Fibroblast of pulmonary artery (primary cell): ENCODE data around the gene GALNT13.

Source experiments
- DNase-seq: peaks from one replicate; pipeline ENCODE4 v3.0.0-alpha.2; 2010; ENCODE audit warnings: low read depth
- H3K4me3 ChIP-seq: replicated peaks from 2 replicates; pipeline ENCODE4 v1.5.1; 2011; ENCODE audit warnings: low read depth, mild to moderate bottlenecking, control low read depth, low read length, moderate library complexity
- TF ChIP-seq, protein P1 (sequence below): IDR thresholded peaks from 2 replicates; pipeline ENCODE4 v1.5.1; 2011; ENCODE audit warnings: mild to moderate bottlenecking, control low read depth, low read length, inconsistent platforms; ENCODE audit errors: missing control alignments

The GALNT13 gene

DNA sequence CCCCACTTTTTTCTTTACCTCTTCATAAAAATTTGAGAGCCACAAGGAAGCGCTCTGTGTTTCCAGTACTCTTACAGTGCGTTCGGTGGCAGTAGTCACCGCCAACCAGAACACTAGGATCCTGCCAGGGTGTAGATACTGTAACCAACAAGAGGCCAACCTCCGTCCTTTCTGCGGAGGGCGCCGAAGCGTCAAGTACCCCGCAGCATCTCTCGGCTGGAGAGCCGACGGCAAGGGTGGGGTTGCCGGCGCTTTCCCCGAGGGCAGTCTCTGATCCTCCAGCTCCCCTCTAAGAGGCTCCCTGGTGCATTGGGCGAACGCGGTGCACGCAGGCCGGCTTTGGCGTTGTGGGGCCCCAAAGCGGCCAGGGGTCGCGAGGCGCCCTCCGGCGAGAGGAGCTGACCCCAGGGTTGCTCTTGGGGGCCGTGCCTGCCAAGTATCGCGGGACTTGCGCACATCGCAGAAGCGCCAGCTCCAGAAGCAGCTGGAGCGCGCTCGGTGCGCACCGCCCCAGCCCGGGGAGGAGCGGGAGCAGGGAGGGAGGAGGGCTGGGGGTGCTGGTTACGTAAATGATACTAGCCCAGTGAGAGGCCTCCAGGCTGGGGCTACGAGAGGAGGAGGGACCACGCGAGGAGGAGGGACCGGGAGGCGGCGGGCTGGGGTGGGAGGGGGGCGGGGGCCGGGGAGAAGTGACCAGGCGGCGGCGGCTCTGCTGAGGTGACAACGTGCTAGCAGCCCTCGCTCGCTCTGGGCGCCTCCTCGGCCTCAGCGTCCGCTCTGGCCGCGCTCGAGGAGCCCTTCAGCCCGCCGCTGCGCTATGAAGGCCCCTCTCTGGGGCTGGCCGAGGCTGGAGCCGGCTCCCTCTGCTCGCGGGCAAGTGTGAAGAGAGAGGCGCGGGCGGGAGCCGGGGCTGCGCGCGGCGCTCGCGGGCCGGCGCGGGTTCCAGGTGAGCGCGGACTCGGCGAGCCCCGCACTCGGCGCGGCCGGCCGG, at the start of gene GALNT13:
Gene GALNT13, plus strand, starts transcription at position 692 of the 991 bp plus-strand sequence.
- no peak within 1 kb of the TSS for H3K4me3 ChIP-seq
- TF ChIP-seq, protein P1, sequence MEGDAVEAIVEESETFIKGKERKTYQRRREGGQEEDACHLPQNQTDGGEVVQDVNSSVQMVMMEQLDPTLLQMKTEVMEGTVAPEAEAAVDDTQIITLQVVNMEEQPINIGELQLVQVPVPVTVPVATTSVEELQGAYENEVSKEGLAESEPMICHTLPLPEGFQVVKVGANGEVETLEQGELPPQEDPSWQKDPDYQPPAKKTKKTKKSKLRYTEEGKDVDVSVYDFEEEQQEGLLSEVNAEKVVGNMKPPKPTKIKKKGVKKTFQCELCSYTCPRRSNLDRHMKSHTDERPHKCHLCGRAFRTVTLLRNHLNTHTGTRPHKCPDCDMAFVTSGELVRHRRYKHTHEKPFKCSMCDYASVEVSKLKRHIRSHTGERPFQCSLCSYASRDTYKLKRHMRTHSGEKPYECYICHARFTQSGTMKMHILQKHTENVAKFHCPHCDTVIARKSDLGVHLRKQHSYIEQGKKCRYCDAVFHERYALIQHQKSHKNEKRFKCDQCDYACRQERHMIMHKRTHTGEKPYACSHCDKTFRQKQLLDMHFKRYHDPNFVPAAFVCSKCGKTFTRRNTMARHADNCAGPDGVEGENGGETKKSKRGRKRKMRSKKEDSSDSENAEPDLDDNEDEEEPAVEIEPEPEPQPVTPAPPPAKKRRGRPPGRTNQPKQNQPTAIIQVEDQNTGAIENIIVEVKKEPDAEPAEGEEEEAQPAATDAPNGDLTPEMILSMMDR = no peak
- peak; percentile 1 for DNase-seq

GRCh38 chr2:153823880-153824279, 47.8 kb upstream of the GALNT13 start:
- H3K4me3 ChIP-seq = no peak overlapping the region
- no peak for DNase-seq
- TF ChIP-seq, protein P1 = no peak

DNA sequence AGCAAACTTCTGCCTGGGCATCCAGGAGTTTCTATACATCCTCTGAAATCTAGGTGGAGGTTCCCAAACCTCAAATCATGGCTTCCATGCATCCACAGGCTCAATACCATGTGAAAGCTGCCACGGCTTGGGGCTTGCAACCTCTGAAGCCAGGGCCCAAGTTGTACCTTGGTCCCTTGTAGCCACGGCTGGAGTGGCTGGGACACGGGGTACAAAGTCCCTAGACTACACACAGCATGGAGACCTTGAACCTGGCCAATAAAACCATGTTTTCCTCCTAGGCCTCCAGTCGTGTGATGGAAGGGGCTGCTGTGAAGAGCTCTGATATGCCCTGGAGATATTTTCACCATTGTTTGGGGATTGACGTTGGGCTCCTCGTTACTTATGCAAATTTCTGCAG, 43.4 kb upstream of the GALNT13 start:
- TF ChIP-seq, protein P1 = no peak

GRCh38 chr2:153834662-153835061, 37.1 kb upstream of the GALNT13 start:
- TF ChIP-seq, protein P1 = no peak
- DNase-seq = no peak
- H3K4me3 ChIP-seq = no peak overlapping the region

More for the DNA sequence above, 43.4 kb upstream of the GALNT13 start:
- no peak for DNase-seq
- no peak overlapping the region for H3K4me3 ChIP-seq

DNA sequence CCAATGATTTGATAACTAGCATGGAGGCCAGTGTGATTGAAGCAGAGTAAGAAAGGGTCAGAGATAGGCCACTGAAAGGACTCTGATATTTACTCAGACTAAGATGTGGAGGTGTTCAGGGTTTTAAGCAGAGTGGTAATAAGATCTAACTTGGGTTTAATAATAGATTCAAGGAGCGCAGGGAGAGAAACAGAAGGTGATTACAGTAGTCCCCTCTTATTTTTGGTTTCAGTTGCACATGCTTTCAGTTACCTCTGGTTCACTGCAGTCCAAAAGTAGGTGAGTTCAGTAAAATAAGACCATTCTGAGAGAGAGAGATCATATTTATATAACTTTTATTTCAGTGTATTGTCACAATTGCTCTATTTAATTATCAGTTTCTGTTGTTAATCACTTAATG, 13.5 kb upstream of the GALNT13 start:
- DNase-seq = no peak
- TF ChIP-seq, protein P1 = no peak
- H3K4me3 ChIP-seq = no peak overlapping the region

DNA sequence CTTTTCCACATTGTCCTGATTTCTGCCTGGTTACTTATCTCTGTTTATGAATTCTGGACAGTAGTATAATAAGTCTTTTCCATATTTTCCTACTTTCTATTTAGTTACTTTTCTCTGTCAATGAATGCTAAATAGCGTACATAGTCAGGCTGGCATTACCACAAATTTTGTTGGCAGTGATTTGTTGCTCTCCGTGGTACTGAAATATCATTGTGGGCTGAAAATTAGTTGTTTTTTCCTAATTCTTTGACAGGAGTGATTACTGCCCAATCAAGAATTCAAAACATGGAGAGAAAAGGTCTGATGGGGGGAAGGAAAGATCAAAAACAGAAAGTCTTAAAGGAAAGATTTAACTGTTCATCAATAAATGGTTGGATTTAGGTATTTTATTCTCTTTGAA, 7.7 kb upstream of the GALNT13 start:
- no peak overlapping the region for H3K4me3 ChIP-seq
- TF ChIP-seq, protein P1 = no peak
- no peak for DNase-seq
